Subcutaneous adipose tissue (tissue), 4 donors: Measurements from ENCODE around the gene C19orf44. TPM values are rescaled to one million over a fixed set of nuclear protein-coding genes. Genes with fewer than 3 reads are reported as not detected.

ENCODE experiments used
- CTCF ChIP-seq: fragments of 450-650 bp; IDR thresholded peaks from one replicate; pipeline ENCODE4 v1.5.1; 2016; ENCODE audit warnings: low read depth, mild to moderate bottlenecking, control low read depth, antibody characterized with exemption, moderate library complexity
- total RNA-seq, 4 donors: library from RNA; depleted of rRNA; stranded (reverse); fragments of >200 nt; gene quantifications; one replicate each; pipeline ENCODE4 v1.1.0, GENCODE V29; 2016

C19orf44 gene
- total RNA-seq, 4 donors from 2014 or later = 2.9 to 9.5 (median 6.3) TPM

GRCh38 chr19:16463341-16463990 lies 32.7 kb upstream of the C19orf44 start:
- no peak for TF ChIP-seq CTCF

DNA sequence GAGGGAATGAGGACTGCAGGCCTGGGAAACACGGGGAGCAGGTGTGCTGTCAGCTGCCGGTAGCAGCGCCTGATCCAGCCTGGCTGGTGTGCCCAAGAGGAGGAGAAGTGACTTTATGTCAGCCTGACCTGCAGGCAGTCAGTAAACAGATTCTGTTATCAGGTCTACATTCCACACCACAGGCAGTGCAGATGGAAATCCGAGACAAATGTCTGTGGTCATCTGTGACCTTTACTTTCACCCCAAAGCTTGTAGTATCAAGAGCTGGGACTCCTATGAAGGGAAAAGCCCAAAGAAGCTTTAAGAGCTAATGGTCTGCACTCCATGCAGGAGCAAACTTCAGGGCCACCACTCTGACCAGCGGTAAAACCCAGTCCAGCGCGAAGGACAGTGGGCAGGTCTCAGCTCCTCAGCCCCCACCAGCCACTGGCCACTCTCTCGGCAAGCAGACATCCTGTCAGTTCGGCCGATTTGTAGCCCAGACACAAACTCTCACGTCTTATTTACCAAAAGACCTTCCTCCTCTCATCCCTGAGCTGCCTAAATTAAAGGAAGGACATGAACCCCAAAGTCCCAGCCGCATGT lies 32.1 kb upstream of the C19orf44 start:
- no peak for TF ChIP-seq CTCF

DNA sequence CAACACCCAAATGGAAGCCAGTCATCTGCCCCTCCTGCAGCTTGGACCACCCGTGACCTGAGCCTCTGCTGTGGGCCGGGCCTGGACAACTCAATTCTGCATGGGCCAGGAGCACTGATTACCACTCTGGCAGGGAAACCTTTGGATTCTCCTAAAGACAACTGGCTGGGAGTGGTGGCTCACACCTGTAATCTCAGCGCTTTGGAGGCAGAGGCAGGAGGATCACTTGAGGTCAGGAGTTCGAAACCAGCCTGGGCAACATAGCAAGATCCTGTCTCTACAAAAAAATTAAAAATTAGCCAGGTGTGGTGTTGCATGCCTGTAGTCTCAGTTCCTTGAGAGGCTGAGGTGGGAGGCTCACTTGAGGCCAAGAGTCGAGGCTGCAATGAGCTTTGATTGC lies 31.0 kb upstream of the C19orf44 start:
- no peak for TF ChIP-seq CTCF

GRCh38 chr19:16467581-16467980 lies 28.6 kb upstream of the C19orf44 start:
- no peak for TF ChIP-seq CTCF

- TF ChIP-seq CTCF = no peak
Observed at GRCh38 chr19:16470541-16470910, 25.7 kb upstream of the C19orf44 start.

GRCh38 chr19:16470911-16471811 lies 25.0 kb upstream of the C19orf44 start:
- no peak for TF ChIP-seq CTCF

DNA sequence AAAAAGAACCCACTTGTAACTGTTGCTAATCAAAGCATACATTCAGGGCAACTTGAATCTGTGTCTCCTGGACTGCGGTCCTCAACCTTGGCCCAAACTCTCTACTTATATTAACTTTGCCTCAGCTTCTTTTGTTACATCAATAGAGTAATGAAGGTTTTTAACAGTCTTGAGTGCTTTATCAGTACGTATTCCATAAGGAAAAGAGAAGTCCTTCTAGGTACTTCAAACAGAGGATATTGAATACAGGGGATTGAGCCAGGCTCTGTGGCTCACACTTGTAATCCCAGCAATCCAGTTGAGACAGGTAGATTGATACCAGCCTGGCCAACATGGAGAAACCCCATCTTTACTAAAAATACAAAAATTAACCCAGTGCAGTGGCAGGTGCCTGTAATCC lies 23.2 kb upstream of the C19orf44 start:
- no peak for TF ChIP-seq CTCF
